22Rv1 (cell line): Measurements from ENCODE around the gene BORA.

Source experiments
- H3K27ac ChIP-seq: fragments of 450-650 bp; 2 replicates; pipeline ENCODE4 v1.5.1; 2017
- ZFX ChIP-seq: fragments of 450-650 bp; IDR thresholded peaks from 2 replicates; pipeline ENCODE4 v1.6.1; 2017; ENCODE audit warnings: antibody characterized with exemption, borderline replicate concordance
- TF ChIP-seq, protein P1 (sequence below): fragments of 450-650 bp; IDR thresholded peaks from 2 replicates; pipeline ENCODE4 v1.5.1; 2017; ENCODE audit warnings: mild to moderate bottlenecking

BORA gene

DNA sequence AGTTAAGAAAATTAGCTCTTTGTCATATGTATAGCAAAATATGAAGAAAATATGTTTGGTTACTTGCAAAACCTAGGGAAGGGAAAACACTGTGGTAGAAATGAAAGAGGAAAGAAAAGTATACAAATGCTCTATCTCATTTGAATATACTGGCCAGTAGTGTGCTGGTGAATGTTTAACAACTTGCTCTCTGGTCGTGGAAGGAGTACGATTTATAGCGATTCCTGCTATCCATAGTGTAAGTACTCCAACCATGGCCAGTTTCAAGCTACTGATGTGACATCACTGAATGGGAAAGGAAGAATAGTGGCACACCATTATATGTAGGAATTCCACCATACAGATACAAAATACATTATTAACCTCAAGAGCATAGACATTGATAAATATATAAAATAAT is 9.3 kb downstream of the BORA start:
- H3K27ac ChIP-seq, result no peak overlapping the region
- TF ChIP-seq ZFX, result no peak
- TF ChIP-seq, protein P1, sequence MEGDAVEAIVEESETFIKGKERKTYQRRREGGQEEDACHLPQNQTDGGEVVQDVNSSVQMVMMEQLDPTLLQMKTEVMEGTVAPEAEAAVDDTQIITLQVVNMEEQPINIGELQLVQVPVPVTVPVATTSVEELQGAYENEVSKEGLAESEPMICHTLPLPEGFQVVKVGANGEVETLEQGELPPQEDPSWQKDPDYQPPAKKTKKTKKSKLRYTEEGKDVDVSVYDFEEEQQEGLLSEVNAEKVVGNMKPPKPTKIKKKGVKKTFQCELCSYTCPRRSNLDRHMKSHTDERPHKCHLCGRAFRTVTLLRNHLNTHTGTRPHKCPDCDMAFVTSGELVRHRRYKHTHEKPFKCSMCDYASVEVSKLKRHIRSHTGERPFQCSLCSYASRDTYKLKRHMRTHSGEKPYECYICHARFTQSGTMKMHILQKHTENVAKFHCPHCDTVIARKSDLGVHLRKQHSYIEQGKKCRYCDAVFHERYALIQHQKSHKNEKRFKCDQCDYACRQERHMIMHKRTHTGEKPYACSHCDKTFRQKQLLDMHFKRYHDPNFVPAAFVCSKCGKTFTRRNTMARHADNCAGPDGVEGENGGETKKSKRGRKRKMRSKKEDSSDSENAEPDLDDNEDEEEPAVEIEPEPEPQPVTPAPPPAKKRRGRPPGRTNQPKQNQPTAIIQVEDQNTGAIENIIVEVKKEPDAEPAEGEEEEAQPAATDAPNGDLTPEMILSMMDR, result no peak

DNA sequence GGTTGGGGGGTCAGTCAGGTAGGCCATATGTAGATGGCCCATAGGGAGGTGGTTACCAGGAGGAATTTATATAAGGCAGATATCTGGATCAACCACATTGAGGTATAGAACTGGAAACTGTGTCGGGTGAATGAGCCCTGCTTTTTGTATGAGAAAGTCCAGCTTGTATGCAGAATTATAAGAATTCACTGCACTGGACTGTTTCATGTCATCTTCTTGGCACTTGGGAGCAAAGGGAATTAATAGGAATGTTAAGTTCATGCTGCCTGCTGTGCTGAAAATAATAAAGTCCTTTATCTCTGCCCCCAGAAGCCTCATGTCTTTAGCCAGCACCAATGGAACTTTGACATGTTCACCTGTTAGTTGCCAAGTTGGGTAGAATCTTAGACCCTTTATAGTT is 12.3 kb downstream of the BORA start:
- no peak overlapping the region for H3K27ac ChIP-seq
- TF ChIP-seq, protein P1, result no peak
- TF ChIP-seq ZFX, result no peak

DNA sequence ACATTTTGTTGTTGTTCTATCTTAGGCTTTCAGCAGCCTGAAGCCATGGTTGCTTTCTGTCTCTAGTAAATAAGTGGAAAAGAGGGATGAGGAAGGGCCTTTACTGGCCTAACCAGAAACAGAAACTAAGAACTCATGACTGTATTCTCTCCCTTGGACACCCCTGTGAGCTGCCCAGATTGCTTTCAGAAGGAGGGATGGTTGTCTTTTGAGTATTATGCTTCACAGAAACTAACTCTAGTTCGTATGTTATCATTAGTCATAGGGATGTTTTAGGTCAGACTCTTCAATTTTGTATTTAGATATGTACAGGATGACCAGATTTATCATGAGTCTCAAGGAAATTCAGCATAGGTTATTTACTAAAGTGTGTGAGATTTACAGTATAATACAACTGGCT is 17.5 kb downstream of the BORA start:
- no peak for TF ChIP-seq ZFX
- TF ChIP-seq, protein P1, result no peak
- H3K27ac ChIP-seq, result no peak overlapping the region

DNA sequence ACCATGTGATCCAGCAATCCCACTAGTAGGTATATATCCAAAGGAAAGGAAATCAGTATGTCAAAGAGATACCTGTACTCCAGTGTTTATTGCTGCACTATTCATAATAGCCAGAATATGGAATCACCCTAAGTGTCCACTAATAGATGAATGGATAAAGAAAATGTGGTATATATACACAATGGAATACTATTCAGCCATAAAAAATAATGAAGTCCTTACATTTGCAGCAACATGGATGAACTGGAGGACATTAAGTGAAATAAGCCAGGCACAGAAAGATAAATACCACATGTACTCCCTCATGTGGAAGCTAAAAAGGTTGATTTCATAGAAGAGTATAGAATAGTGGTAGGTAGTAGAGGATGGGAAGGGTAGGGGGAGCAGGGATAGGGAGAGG is 23.5 kb downstream of the BORA start:
- TF ChIP-seq, protein P1, result no peak
- TF ChIP-seq ZFX, result no peak
- no peak overlapping the region for H3K27ac ChIP-seq

DNA sequence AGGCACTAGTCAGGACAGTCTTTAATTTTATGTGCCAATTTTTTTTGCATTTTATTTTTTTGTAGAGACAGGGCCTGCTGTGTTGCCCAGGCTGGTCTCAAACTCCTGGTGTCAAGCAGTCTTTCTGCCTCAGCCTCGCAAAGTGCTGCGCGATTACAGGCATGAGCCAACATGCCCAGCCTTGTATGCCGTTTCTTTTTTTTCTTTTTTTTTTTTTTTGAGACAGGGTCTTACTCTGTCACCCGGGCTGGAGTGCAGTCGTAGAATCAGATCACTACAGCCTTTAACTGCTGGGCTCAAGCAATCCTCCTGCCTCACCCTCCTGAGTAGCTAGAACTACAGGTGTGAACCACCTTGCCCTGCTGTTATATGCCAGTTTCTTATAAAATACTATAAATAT is 26.4 kb downstream of the BORA start:
- no peak overlapping the region for H3K27ac ChIP-seq

DNA sequence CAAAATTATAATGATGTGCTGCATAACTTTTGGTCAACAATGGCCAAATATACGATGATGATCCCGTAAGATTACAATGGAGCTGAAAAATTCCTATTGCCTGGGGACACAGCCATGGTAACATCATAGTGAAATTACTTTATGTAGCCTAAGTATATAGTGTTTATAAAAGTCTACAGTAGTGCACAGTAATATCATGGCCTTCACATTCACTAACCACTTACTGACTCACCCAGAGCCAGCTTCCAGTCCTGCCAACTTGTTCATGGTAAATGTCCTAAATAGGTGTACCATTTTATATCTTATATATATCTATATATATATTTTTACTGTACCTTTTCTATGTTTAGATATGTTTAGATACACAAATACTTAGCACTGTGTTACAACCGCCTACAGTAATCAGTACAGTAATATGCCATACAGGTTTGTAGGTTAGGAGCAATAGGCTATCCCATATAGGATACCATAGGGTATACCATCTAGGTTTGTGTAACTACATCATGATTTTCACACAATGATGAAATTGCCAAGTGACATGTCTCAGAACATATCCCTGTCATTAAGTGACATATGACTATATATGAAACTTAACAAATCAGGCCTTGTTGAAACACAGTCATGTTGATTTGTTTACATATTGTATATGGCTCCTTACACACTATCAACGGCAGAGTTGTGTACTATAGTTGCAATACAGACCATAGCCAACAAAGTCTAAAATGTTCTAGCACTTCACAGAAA is 30.2 kb downstream of the BORA start:
- no peak for TF ChIP-seq ZFX
- H3K27ac ChIP-seq, result no peak overlapping the region

More for the DNA sequence above, 26.4 kb downstream of the BORA start:
- TF ChIP-seq, protein P1, result no peak
- TF ChIP-seq ZFX, result no peak

DNA sequence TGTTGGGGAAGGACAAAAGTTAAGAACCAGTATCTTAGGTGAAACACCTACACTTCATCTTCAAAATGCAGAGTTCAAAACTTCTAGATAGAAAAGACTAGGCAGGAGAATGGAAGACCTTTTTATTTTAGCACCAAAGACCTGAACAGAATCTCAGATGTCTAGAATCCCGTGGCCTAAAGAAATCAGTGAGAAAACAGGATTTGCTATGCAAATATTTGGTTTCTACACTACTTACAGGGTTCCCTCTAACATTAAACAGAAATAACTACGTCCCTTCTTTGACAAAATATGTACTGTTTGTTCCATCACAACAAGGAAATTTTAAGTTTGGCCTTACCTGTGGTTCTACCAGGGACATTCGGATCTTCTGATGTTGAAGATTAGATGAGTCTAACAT is 32.5 kb downstream of the BORA start:
- no peak overlapping the region for H3K27ac ChIP-seq
- no peak for TF ChIP-seq ZFX
- TF ChIP-seq, protein P1, result no peak

DNA sequence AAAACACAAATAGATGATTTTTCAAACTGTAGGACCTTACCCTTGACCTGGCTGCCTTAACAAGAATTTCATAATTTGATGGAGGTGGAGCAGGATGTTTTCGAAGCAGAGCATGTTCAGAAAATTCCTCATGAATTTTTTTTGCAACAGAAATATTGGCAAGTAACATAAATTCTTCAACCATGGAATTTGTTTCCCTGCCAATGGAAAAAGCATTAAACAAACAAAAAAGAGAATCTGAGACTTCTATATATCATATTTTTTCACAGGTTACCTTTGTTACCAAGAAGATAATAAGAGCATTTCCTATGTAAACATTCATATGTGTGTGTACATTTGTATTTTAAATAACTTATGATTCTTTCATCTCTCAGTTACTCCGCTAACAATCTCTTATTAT is 35.7 kb downstream of the BORA start:
- TF ChIP-seq, protein P1, result no peak
- no peak for TF ChIP-seq ZFX
- H3K27ac ChIP-seq, result no peak overlapping the region
